Measurements from ENCODE around the gene CCDC73.

- no peak for TF ChIP-seq CTCF (IDR thresholded peaks at IDR 0.05; ENCODE audit: low read depth, low read length, poor library complexity, severe bottlenecking)
- TF ChIP-seq EZH2phosphoT487 (IDR thresholded peaks at IDR 0.05; ENCODE audit: borderline replicate concordance, low read length): no peak
These were observed 72.2 kb downstream of the CCDC73 start for GRCh38 chr11:32722255-32722654.
